HG03025 (cell line): ENCODE results near the gene IL20.

Source experiments
- ATAC-seq: cut with Tn5 transposase; IDR thresholded peaks from one replicate; pipeline ENCODE4 v1.9.1; 2021; ENCODE audit warnings: mild to moderate bottlenecking, moderate library complexity; ENCODE audit not compliant: unreplicated experiment, low FRiP score

Gene IL20

DNA sequence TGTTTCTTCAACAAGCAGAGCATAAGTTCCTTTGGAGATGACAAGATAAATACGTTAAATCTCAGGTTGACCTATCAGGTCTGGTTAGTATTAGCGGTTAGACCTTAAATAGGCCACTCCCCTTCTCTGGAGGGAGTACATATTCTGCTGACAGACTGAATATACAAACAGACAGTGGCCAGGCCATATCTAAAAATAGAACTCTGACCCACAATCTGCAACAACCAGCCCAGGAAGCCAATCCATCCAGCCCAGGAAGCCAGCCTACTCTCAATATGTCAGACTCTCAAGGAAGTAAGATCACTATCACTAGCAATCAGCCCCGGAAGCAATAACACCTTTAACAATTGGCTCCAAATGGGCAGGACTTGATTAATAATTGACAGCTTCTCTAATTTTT is 6.7 kb downstream of the IL20 start:
- no peak for ATAC-seq

DNA sequence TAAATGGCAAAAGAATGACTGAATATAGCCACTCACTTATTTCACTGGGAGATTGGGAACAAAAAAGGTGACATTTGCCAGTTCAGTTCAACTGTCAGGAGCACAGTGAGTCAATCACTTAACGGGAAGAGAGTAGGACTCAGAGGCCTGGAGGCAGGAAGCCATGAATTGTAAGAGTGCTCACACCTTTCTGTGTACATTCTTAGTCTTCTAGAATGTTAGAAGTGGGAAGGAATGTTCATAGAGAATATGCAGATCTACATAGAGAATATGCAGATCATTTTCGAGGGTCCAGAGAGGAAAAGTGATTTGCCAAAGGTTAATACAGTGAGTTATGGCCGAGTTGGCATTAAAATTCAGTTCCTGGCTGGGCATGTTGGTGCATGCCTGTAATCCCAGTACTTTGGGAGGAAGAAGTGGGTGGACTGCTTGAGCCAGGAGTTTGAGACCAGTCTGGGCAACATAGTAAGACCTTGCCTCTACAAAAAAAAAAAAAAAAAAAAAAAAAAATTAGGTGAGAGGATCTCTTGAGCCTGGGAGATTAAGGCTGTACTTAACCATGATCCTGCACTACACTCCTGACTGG is 8.3 kb downstream of the IL20 start:
- no peak for ATAC-seq

DNA sequence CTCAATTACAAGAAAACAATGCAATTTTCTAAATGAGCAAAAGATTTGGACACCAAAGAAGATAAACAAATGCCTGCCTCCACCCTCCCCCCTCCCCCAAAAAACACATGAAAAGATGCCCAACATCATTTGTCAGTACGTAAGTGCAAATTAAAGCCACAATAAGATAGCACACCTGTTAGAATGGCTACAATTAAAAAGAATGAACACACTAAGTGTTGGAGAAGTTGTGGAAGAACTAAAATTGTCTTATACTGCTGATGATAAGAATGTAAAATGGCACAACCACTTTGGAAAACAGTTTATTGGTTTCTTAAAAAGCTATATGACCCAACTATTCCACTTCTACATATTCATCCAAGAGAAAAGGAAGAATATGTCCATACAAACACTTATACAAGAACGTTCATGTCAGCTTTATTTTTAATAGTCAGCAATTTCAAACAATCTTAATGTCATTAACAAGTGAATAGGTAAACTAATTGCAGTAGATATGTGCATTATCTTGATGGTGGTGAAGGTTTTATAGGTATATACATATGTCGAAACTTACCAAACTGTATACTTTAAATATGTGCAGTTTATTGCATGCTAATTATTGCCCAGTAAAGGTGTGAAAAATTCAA is 10.4 kb downstream of the IL20 start:
- no peak for ATAC-seq

DNA sequence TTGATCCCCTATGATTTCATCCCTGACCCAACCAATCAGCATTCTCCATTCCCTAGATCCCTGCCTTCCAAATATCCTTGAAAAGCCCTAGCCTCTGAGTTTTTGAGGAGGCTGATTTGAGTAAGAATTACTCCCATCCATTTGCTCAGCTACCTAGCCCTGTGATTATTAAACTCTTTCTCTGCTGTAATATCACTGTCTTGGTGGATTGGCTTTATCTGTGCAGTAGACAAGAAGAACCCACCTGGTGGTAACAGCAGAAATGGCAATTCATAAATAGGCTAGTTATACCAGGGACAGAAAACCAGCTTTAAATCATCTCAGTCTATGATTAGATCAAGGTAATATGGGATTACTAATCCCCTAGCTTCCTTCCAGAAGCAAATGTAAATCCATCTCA is 13.0 kb downstream of the IL20 start:
- ATAC-seq = no peak

DNA sequence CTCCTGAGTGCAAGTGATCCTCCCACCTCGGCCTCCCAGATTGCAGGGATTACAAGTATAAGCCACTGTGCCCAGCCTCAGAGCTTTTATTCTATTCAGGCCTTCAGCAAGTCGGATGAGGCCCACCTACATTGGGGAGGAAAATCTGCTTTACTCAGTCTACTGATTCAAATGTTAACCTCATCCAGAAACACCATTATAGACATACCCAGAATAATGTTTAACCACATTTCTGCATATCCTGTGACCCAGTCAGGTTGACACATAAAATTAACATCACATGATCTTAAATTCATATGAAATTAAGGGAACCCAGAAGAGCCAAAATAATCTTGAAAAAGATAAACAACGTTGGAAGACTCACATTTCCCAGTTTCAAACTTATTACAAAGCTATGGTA is 14.9 kb downstream of the IL20 start:
- ATAC-seq = no peak

DNA sequence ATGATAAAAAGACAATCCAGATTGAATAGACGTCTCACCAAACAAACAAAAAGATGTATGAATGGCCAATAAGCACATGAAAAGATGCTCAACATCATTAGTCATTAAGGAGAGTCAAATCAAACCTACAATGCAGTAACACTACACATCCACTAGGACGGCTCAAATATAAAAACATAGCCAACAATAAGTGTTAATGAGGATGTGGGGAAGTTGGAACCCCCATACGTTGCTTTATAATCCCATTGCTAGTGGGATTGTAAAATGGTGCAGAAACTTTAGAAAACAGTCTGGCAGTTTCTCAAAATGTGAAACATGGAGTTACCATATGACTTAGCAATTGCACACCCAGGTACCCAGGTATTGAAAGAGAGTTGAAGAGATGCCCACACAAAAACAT is 17.1 kb downstream of the IL20 start:
- ATAC-seq = no peak

DNA sequence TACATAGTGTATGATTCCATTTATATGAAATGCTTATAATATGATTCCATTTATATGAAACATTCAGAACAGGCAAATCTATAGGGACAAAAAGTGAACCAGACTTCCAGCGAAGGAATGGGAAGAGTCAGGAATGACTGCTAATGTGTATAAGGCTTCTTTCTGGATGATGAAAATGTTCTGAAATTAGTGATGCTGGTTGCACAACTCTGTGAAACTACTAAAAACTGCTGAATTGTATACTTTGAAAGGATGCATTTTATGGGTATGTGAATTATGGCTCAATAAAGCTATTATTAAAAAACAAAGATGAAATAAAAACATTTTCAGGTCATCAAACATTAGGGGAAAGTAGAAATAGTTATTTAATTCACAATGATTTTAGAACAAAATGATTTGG is 17.7 kb downstream of the IL20 start:
- no peak for ATAC-seq

DNA sequence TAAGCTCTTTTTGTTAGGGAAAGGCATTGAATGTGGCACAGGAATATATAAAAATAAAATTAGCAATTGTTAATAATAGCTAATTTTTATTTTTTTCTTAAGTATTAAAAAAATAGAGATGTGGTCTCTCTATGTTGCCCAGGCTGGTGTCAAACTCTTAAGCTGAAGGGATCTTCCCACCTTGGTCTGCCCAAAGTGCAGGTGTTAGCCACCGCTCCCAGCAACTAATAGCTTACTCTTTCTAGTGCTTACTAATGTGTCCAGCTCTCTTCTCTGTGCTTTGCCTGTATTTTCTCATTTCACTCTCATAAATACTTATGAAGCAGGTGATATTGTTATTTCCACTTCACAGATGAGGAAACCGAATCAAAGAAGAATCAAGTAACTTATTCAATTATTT is 18.5 kb downstream of the IL20 start:
- ATAC-seq = no peak

DNA sequence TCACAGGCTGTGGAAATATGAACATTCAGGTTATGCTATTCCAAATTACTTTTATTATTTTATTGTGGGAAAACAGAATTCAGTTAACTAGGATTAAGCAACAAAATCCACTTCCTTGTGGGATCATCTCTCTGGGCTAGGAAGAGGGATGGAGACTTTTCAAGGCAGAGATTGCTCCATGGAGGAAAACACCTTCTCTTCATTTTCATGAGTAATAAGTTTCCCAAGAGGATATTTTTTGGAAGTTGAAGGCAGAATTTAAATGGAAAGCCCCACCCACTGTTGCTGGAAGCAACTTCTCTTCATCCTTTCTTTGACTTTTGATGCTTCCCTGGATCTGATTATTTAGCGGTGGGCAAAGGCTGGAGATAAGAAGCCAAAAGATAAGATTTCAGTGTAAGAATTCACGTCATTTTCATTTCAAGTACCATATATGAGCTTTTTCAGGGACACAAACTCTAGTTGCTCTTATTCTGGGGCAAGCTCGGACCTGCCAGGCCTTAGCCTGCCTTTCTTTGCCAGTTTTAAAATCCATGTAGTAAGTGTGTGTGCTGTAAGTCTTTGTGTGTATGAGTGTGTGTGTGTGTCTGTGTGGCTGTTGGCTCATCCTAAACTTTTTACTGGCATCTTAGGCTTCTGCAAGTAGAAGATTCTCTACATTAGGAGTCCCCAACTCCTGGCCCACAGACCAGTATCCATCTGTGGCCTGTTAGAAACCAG is 20.1 kb downstream of the IL20 start:
- ATAC-seq = no peak

DNA sequence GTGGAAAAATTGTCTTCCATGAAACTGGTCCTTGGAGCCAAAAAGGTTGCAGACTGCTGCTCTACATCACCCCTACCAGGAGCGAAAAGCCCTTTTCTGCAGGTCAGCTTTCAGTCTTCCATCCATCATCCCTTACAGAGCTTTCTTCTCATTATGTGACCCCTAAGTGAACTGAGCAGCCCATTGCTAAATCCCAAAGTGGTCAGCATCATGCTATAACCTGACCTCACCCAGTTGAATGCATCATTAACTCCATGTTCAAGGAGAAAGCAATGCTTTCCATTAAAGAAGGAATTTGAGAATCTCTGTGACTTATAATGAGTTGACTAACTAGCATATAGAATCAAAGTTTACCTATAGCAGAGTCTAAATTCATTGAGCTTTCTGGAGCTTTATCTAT is 21.4 kb downstream of the IL20 start:
- no peak for ATAC-seq

DNA sequence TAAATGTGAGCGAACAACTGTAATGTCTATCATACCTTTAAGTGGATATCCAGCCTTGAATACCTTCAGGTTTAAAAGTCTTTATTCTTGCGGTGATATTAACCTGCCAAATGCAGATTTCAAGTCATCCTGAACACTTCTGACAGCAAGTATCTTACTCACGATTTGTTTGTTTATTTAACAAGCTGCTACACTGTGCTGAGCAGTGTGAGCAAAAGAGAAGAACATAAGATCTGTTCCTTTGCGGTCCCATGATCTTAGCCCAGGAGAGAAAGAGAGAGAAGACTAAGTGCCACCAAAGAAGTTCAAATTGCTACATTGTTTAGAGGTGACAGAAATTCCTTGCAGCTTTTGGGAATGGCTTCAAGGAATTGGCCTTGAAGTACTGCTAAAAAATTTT is 22.3 kb downstream of the IL20 start:
- no peak for ATAC-seq

DNA sequence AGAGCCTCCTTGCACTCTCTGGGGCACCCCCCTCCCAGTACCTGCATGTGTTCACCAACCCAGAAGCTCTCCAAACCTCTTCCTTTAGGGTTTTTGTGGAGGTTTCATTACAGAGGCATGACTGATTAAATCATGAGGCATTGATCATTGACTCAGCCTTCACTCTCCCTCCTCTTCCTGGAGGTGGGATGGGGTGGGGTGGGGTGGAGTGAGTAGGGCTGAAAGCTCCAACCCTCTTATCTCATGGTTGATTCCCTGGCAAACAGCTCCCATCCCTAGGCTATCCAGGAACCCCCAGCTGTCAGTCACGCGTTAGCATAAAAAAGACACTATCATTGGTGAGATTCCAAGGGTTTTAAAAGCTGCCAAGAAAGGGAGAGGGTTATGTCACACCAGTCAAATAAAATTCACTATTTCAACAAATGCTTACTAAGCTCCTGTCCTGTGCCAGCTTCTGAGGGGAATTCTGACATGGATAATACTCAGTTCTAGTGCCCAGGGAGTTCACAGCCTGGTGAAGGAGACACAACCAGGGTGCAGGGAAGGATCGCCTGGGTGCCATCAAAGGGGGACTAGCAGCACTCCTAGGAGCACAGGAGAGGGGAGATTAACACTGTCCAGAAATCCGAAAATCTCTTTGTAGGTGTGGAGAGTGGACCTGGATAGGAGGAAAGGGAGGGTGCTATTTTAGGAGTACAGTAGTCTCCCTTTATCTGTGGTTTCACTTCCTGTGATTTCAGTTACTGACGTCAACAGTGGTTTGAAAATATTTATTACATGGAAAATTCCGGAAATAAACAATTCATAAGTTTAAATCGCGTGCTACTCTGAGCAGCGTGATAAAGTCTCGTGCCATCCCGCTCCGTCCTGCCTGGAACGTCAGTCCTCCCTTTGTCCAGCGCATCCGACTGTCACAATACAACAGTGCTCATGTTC is 25.0 kb downstream of the IL20 start:
- ATAC-seq = no peak

DNA sequence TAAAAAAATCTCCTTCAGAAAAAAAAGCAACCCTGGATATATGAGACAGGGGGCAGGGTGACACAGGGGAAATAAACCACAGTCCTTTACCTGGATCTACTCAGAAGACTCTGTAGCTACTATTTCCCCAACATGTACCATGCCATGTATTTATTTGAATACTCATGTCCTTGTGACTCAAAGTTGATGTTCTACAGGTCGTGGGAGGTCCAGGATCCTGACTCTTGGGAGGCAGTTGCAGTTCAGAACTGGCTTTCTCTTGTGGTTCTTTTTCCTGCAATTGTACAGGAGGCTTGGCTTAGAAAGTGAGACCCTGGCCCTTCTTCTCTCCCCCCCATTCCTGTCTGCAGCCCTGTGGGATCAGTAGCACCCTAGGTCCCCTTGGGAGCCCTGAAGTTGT is 26.0 kb downstream of the IL20 start:
- no peak for ATAC-seq

DNA sequence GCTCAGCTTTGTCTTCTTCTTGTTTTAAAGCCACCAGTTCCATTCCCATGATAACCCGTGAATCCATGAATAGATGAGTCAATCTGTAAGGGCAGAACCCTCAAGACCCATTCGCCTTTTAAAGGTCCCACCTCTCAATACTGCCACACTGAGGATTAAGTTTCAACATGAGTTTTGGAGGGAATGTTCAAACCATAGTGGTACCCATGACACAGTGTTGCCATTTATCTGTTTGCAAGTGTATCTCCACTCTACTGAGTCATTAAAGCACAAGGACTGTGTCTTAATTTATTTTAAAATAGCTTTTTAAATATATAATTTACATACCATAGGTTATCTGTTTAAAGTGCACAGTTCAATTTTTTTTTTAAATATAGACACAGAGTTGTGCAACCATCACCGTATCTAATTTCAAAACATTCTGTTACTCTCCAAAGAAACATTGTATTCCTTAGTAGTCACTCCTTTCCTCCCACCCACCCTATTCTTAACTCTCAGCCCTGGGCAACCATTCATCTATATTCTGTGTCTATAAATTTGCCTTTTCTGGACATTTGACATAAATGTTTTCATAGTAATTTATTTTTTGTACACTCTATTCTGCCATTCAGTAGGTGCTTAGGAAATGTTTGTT is 27.0 kb downstream of the IL20 start:
- no peak for ATAC-seq

DNA sequence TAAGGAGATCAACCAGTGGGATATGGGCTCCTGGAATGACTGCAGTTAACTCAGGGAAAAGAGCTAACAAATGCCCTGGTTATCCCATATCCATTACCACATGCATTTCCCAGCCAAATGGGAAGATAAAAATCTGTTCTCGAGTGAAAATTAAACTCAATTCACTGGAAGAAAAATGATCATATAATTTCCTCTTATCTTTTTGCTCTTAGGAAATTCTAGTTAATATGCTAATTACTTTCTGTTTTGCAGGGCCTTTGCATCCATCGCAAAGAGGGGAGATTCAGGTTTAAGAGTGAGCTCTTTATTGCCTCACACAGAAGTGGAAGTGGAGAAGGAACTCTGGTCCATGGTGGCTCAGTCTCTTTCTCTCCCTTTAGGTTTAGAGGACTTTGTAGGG is 28.0 kb downstream of the IL20 start:
- ATAC-seq = no peak

DNA sequence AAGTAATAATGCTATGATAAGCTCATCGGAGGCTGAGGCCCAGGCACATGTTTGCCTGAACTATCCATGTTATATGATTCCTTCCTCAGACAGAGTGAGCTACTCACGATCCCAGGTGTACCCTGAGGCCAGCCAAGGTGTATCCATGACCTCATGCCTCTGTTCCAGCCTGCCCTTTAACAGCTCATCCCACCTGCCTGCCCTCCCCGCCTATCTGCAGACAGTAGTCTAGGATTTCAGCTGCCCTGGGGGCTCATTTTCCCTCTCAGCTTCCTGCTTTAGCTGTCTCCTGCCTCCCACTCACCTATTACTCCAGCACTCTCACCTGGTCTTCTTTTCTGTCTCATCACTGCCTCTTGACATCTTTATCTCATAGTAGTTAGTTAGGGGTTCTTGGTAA is 29.9 kb downstream of the IL20 start:
- no peak for ATAC-seq

DNA sequence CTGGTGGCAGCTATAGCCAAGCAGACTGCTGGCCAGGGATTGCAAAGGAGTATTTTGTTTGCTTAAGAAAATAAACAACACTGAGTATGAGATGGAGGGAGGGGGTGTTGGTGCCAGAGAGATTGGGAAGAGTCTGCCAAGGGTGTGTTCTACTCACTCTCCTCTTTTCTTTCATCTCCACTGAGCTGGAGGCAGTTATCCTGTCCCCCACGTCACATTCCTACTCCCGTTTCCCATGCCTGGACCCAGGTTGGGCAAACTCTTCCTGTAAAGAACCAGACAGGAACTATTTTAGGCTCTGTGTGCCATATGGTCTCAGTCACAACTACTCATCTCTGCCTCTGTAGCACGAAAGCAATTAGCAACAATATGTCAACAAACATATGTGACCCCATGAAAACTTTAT is 30.4 kb downstream of the IL20 start:
- no peak for ATAC-seq

DNA sequence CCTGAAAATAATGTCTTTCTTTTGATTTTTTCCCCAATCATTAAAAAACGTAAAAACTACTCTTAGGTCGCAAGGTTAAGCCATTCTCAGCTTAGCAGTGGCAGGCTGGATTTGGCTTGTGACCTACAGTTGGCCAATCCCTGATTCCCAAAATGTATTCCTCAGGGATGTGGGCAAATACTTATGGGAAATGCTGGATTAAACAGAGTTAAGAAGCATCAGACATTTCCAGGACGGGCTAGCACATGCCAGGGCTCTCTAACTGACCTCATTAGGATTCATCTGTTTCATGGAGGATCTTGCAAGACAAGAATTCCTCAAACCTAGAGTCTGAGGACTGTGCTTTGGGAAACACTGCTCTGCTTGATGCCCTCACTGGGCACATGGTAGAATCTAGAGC is 30.8 kb downstream of the IL20 start:
- ATAC-seq = no peak

DNA sequence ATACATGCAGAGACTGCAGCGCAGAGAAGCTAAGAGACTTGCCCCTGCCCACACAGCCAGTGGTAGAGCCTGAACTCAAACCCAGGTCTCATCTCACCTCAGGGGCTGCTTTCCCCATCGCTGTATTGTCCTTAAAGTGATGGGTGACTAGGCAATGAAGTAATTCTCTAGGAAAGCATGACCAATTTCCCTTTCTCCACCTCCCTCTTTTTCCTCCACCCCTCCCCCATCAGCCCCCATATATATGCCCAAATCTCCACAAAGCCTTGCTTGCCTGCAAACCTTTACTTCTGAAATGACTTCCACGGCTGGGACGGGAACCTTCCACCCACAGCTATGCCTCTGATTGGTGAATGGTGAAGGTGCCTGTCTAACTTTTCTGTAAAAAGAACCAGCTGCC is 31.8 kb downstream of the IL20 start, which contains the start of gene IL24:
Gene IL24, plus strand, starts transcription at position 269 of the 400 bp plus-strand sequence. CDS start 390 bp downstream, outside the sequence.
- ATAC-seq = no peak

DNA sequence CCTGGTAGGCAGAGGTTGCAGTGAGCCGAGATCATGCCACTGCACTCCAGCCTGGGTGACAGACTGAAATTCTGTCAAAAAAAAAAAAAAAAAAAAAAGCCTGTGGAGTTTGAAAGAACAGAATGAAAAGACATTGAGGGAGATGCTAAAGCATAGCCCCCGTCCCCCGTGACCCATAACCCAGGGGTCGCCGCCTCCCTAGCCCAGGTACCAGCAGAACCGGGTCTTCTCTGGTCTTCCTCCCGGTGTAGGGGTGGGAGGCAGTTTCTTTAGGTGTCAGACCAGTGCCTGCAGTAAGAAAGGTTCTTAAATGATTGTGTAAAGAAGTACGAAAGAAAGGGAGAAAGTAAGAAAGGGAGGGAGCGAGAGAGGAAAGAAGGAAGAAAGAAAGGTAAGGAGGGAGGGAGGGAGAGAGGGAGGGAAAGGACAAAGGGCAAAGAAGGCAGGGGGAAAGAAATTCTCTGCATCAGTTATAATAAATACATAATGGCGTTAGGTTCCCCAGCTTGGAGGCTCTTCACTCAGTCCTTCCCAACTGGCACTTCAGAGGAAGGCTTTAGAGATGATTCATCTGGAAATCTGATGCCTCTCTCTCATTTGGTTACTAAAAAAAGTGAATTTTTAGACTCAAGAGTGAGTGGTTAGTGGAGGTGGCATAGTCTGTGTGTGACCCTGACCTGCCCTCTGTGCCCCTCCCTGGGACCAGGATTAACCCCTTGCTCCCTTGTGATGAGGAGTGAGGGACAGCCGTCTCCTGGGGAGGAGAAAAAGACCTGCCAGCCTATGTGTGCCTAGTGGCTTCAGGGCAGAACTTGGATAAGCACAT is 32.9 kb downstream of the IL20 start:
- ATAC-seq = no peak
